ENCODE measurements around the gene GALNTL6. TPM values are rescaled to one million over a fixed set of nuclear protein-coding genes. Genes with fewer than 3 reads are reported as not detected.

GALNTL6 gene
- total RNA-seq, 1 experiment from 2014 or later = not detected

GRCh38 chr4:172650758-172651530 is 837.7 kb downstream of the GALNTL6 start (continued):
- TF ChIP-seq, protein P1, sequence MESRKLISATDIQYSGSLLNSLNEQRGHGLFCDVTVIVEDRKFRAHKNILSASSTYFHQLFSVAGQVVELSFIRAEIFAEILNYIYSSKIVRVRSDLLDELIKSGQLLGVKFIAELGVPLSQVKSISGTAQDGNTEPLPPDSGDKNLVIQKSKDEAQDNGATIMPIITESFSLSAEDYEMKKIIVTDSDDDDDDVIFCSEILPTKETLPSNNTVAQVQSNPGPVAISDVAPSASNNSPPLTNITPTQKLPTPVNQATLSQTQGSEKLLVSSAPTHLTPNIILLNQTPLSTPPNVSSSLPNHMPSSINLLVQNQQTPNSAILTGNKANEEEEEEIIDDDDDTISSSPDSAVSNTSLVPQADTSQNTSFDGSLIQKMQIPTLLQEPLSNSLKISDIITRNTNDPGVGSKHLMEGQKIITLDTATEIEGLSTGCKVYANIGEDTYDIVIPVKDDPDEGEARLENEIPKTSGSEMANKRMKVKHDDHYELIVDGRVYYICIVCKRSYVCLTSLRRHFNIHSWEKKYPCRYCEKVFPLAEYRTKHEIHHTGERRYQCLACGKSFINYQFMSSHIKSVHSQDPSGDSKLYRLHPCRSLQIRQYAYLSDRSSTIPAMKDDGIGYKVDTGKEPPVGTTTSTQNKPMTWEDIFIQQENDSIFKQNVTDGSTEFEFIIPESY (IDR thresholded peaks at IDR 0.05; ENCODE audit: extremely low read depth, insufficient replicate concordance, low read length) = no peak
- no peak for TF ChIP-seq CEBPB (IDR thresholded peaks at IDR 0.05; ENCODE audit: low read depth)
- TF ChIP-seq ZFX (IDR thresholded peaks at IDR 0.05) = no peak
- no peak for TF ChIP-seq EGR1 (IDR thresholded peaks at IDR 0.05; ENCODE audit: low read depth)
- TF ChIP-seq MAX (IDR thresholded peaks at IDR 0.05) = no peak
- no peak for TF ChIP-seq RAD21 (IDR thresholded peaks at IDR 0.05; ENCODE audit: low read depth)
- no peak for TF ChIP-seq POLR2A (IDR thresholded peaks at IDR 0.05; ENCODE audit: borderline replicate concordance, extremely low read depth, insufficient read depth, insufficient read length)
- TF ChIP-seq EZH2 (IDR thresholded peaks at IDR 0.05) = no peak
- TF ChIP-seq SRF (IDR thresholded peaks at IDR 0.05; ENCODE audit: low read depth) = no peak

DNA sequence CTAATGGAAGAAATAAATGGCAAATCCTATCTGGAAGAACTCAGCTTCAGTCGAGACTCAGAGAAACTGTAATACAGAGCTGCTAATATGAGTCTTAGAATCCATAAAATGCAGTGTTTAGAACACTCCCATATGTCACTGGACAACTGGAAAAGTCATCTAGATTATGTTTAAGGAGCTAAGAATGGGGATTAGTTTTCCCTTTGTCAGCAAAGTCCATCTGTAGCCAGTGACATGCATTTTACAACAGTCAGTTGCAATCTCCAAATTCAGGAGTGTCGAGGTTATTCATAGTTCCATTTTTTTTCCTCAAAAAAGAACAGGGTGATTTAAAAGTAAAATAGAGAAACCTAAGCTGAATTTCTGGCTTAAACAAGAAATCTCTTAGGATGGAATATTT is 838.8 kb downstream of the GALNTL6 start:
- H3K9ac ChIP-seq (ENCODE audit: low read length) = no peak overlapping the region
- intact Hi-C loops (cut with micrococcal nuclease) = no loop called here
- H3K4me2 ChIP-seq (ENCODE audit: low read length) = no peak overlapping the region
- no peak for DNase-seq (ENCODE audit: low read depth, low spot score)
- H3K4me1 ChIP-seq (ENCODE audit: control insufficient read depth in 1 of 2, insufficient read depth in 2 of 2, low read length in 2 of 2) = no peaks in the 10 kb centered on the region
- ChIA-PET RAD21 (ENCODE audit: low non-redundant PET in 1 of 2, low total read pairs in 2 of 2, uncharacterized antibody in 2 of 2, unreplicated experiment in 2 of 2) (no interaction called here), CTCF (no interaction called here), POLR2A (no interaction called here)
- H3K9me3 ChIP-seq (ENCODE audit: control insufficient read depth in 1 of 2, insufficient read depth in 1 of 2, low read depth in 1 of 2, low read length in 2 of 2) = no peaks in the 10 kb centered on the region
- no peak for ATAC-seq
- no peaks in the 10 kb centered on the region for H3K27me3 ChIP-seq (ENCODE audit: insufficient read depth, low read length)
- H3K36me3 ChIP-seq (ENCODE audit: control insufficient read depth in 1 of 2, insufficient read depth in 2 of 2, low read length in 2 of 2) = no peaks in the 10 kb centered on the region
- TF ChIP-seq POLR2AphosphoS5 (IDR thresholded peaks at IDR 0.05; ENCODE audit: low read depth, low read length) = no peak
- TF ChIP-seq JUND (IDR thresholded peaks at IDR 0.05) = no peak
- TF ChIP-seq RAD21 (IDR thresholded peaks at IDR 0.05; ENCODE audit: low read depth) = no peak
- no peak for TF ChIP-seq TCF7L2 (IDR thresholded peaks at IDR 0.05; ENCODE audit: borderline replicate concordance, extremely low read depth, insufficient read depth, insufficient read length)
- no peak for TF ChIP-seq EGR1 (IDR thresholded peaks at IDR 0.05; ENCODE audit: low read depth)
- TF ChIP-seq MAX (IDR thresholded peaks at IDR 0.05) = no peak
- no peak overlapping the region for H2AFZ ChIP-seq (ENCODE audit: low read depth, low read length, poor library complexity, severe bottlenecking)
- BruUV-seq (replicated peaks) = no TSS peak
- H3K4me3 ChIP-seq (replicated peaks in 1 of 2; ENCODE audit: low read depth in 1 of 2, low read length in 2 of 2) = no peak overlapping the region
- H4K20me1 ChIP-seq (ENCODE audit: insufficient read depth) = no peaks in the 10 kb centered on the region
- no peaks in the 10 kb centered on the region for H3K79me2 ChIP-seq (ENCODE audit: insufficient read depth, low read length)
- H3K27ac ChIP-seq (ENCODE audit: low read depth, low read length) = no peak overlapping the region
- no peaks in the 10 kb centered on the region for H3K9me2 ChIP-seq (ENCODE audit: insufficient read depth)
